HG02981 (cell line): Measurements from ENCODE around the gene CFAP107.
A peak's percentile ranks its signal among the peaks of the same experiment; 100 is the strongest.
"Not testable (repeated sequence)": the region's sequence is repeated elsewhere in the genome, so short reads cannot be mapped to it uniquely, and the experiment has no call there.

ENCODE experiments used
- ATAC-seq: cut with Tn5 transposase; IDR thresholded peaks from one replicate; pipeline ENCODE4 v1.9.1; 2021; ENCODE audit warnings: mild to moderate bottlenecking, moderate library complexity; ENCODE audit not compliant: unreplicated experiment

CFAP107 gene

GRCh38 chr1:12745992-12746323 is at the start of gene CFAP107:
Gene CFAP107, plus strand, starts transcription at chr1:12746200. Its CDS starts 231 bp downstream, at chr1:12746431.
- ATAC-seq, result peak; percentile 51

DNA sequence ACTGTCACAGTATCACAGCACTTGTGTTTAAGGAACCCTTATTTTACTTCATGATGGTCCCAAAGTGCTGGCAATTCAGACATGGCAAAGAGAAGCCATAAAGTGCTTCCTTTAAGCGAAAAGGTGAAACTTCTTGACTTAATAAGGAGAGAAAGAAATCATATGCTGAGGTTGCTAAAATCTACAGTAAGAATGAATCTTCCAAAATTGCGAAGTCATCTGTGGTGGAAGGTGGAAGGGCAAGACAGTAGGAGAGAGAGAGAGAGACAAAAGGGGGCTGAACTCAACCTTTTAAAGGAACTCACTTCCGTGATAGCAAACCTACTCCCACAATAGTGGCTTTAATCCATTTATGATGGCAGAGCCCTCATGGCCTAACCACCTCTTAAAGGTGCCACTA is 49.3 kb upstream of the CFAP107 start:
- no peak for ATAC-seq

- ATAC-seq, result no peak
Observed at GRCh38 chr1:12697397-12697796, 48.6 kb upstream of the CFAP107 start.

- no peak for ATAC-seq
Observed at GRCh38 chr1:12703821-12704451, 42.1 kb upstream of the CFAP107 start.

GRCh38 chr1:12706061-12706460 is 39.9 kb upstream of the CFAP107 start:
- no peak for ATAC-seq

DNA sequence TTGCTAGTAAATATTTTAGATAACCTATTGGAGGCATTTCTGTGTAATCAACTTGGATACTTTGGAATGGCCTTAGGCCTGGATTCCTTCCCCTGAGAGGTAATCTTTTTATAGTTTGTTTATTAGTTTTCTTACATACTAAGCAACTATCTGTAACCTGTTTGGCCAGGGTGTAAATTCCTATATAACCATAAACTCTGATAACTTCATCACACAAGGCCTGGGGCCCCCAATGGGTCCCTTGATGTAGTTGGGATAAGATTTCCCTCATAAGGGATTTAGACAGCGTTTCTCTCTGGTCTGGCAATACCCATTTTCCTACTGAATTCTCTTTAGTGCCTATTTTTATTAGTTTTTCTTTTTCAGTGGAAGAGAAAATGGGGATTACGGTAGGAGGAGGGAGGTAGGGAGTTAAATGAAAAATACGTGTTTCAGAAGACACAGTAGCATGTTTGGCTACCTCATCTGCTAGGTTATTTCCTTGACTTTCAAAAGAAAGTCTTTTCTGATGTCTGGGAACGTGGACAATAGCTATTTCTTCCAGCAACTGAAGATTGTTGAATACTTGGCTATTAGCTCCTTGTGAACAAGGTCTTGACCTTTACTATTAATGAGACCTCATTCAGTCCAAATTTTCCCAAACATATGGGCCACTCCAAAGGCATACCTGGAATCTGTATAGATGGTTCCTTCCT is 37.5 kb upstream of the CFAP107 start:
- ATAC-seq, result no peak

DNA sequence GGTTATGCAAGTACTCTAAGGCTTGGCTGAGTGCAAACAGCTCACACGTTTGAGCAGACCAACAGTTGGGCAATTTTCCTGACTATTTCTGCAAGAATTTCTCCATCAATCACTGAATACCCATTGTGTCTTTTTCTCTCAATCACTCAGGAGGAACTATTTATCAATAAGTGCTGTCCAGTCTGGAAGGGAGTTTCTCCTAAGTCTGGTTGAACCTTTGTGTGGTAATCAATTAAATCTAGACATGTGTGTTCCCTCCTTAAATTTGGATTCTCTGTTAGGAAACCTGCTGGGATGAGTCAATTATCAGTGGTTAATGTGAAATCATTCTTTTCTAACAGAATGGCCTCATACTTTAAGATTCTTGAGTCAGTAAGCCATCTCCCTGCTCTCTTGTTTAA is 36.9 kb upstream of the CFAP107 start:
- no peak for ATAC-seq

- no peak for ATAC-seq
Observed at GRCh38 chr1:12709696-12710095, 36.3 kb upstream of the CFAP107 start.

DNA sequence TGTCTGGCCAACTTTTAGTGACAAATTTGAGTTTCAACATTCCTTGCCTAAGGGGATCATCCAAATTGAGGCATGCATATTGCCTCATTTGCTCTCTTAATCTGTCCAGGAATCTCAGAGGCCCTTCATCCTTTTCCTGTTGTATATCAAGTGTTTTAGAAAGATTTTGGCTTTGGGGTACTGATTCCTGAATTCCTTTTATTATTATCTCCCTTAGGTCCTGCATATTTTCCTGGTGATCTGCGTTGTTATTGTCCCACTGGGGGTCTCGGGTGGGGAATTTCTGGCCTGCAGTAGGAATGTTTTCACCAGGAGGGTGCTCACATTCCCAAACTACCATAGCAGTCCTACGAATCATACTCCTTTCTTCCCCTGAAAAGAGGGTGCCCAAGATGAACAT is 34.5 kb upstream of the CFAP107 start:
- no peak for ATAC-seq

GRCh38 chr1:12712076-12712475 is 33.9 kb upstream of the CFAP107 start:
- no peak for ATAC-seq

DNA sequence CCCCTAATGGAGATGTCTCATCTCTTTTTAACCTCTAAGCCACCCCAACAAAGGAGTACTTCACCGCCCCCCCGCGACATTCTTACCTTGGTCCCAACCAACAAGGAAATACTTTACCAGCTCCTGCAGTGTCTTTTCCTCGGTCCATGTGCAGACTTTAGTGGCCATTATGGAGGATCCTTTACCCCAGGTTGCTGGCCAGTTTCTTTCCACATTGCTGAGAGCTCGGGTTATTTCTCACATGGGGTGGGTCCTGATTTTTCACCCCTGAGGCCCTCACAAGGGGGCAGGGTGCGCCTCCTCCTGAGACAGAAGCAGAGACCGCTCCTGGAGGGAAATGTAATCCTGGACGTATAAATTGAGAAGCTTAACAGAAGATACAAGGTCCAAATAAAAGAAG is 33.1 kb upstream of the CFAP107 start:
- ATAC-seq, result no peak

DNA sequence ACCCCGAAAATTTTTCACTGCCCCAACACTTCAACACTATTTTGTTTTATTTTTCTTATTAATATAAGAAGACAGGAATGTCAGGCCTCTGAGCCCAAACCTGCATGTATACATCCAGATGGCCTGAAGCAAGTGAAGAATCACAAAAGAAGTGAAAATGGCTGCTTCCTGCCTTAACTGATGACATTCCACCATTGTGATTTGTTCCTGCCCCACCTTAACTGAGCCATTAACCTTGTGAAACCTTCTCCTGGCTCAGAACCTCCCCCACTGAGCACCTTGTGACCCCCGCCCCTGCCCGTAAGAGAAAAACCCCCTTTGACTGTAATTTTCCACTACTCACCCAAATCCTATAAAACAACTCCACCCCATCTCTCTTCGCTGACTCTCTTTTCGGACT is 32.3 kb upstream of the CFAP107 start:
- not testable (repeated sequence) for ATAC-seq

DNA sequence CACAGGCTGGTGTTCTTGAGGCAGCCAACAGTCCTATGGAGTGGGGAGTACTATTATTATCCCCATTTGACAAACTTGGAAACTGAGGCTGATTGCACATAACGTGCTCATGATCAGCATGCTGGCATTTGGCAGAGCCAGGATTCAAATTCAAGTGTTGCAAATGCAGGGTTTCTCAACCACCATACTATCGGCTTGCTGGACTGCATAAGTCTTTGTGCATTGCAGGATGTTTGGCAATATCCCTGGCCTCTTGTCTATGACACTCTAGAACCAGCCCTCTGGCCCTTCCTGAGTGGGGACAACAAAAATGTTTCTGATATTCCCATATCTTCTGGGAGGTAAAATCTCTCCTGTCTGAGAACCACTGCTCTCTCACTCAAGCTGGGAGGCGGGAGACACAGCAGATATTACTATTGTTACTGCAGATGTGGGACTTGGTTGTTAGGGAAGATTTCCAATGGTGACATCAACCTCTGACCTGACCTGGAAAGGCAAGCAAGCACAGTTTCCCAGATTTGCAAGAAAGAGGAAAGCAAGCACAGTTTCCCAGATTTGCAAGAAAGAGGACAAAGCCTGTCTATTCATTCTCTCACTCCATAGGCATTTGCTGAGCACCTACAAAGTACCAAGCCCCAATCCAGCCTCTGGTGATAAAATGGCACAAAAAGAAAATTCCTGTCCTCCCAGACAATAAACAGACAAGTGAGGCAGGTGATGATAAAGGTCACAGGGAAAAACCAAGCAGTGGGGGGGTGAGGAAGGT is 31.1 kb upstream of the CFAP107 start:
- no peak for ATAC-seq

GRCh38 chr1:12715896-12716437 is 30.0 kb upstream of the CFAP107 start, which contains the start of gene AADACL3:
Gene AADACL3, plus strand, starts transcription at chr1:12716110. Its CDS starts 67 bp downstream, at chr1:12716177.
- ATAC-seq, result no peak

DNA sequence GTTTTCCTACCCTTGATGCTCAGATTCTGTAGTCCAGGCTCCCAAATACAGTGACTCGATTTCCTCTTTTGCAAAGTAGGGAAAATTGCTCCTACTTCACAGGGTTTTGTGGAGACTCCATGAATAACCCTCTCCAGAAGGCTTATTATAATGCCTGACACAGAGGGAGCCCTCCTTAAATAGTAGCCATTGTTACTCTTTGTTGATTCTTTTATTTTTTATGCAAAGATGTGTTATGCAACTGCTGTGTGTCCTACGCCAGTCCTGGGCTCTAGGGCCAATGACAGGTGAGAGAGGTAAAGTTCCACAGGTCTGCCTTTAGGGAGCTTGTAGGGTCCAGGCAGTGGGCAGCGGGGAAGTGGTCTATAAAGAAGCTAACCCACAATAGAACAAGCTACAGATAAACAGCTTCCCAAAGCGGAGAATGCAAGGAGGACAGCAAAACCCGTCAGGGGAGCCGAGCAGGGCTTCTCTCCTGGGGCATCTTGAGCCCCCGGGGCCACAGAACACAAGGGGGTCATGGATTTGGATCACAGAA is 28.6 kb upstream of the CFAP107 start:
- ATAC-seq, result no peak

DNA sequence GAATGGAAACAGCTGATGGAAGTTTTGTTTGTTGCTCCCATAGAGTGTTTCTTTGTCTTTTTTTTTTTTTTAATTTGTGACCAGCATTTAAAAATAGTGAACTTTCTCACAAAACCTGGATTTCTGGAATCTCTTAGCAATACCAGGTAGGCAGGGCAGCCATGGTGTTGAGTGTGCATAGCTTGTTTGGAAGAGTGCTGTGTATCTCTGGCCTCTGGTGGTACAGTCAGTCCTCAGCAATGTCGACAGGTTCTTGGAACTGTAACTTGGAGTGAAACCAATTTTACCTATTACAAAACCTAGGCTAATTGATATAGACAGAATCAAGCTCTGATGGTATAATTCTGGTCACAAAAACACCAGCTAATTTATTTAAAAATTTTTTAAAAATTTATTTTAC is 23.4 kb upstream of the CFAP107 start:
- ATAC-seq, result no peak

GRCh38 chr1:12728391-12728790 is 17.6 kb upstream of the CFAP107 start:
- no peak for ATAC-seq

GRCh38 chr1:12730156-12730555 is 15.8 kb upstream of the CFAP107 start:
- no peak for ATAC-seq

DNA sequence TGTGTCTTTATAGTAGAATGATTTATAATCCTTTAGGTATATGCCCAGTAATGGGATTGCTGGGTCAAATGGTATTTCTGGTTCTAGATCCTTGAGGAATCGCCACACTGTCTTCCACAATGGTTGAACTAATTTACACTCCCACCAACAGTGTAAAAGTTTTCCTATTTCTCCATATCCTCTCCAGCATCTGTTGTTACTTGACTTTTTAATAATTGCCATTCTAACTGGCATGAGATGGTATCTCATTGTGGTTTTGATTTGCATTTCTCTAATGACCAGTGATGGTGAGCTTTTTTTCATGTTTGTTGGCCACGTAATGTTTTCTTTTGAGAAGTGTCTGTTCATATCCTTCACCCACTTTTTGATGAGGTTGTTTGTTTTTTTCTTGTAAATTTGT is 14.9 kb upstream of the CFAP107 start:
- ATAC-seq, result not testable (repeated sequence)

DNA sequence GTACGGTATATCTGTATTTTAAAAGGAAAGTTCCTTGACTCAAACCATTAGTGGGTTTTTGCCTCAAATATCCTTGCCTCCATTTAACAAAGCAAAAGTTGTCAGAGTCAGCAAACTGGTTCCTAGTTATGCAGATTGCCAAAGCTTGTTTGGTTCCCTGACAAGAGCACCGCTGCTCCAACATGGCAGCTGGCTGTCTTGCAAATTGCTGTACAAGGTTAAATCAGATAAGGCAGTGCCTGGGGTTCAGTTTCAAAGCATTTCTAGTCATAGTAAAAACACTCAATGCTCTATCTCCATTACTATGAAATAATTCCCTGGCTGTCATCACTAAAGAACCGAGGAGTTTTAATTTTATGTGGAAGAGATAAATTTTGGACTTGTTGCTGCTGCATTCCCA is 11.3 kb upstream of the CFAP107 start:
- ATAC-seq, result no peak

DNA sequence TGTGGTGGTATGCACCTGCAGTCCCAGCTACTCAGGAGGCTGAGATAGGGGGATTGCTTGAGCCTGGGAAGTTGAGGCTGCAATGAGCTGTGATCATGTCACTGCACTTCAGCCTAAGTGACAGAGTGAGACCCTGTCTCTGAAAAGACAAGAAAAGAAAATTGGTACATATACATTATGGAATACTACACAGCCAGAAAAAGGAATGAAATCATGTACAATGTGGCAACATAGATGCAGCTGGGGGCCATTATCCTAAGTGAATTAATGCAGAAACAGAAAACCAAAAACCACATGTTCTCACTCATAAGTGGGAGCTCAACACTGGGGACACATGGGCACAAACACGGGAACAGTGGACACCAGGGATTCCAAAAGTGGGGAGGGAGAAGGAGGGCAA is 7.1 kb upstream of the CFAP107 start:
- no peak for ATAC-seq
